Gastrocnemius medialis (tissue), 4 donors: Measurements from ENCODE around the gene GRM5.

Experiments
- CTCF ChIP-seq, 5 experiments: fragments of 450-650 bp in 3 of 5; fragments of 200-600 bp in 2 of 5; sonication (generic) in 2 of 5; IDR thresholded peaks in 4 of 5; conservative IDR thresholded peaks in 1 of 5; 1 replicate in 4 of 5; 2 replicates in 1 of 5; pipeline ENCODE4 v1.5.1; 2016 to 2019; ENCODE audit warnings: antibody characterized with exemption in 5 of 5, mild to moderate bottlenecking in 3 of 5, moderate library complexity in 3 of 5
- POLR2A ChIP-seq, 2 donors: fragments of 450-650 bp; IDR thresholded peaks; one replicate each; pipeline ENCODE4 v1.6.1; 2017; ENCODE audit warnings: antibody characterized with exemption in 2 of 2, mild to moderate bottlenecking in 2 of 2, moderate library complexity in 2 of 2

GRCh38 chr11:88521399-88521798 is 544.4 kb downstream of the GRM5 start:
- TF ChIP-seq CTCF (IDR thresholded peaks at IDR 0.05 in 4 of 5, conservative IDR thresholded peaks at IDR 0.05 in 1 of 5) = no peak
- no peak for TF ChIP-seq POLR2A (IDR thresholded peaks at IDR 0.05)
